Loucy (cell line): ENCODE results near the gene ZNF860.

ENCODE experiments used
- H2AFZ ChIP-seq: fragments of 200-600 bp; sonication (generic); 2 replicates; pipeline ENCODE4 v1.6.0; 2016; ENCODE audit warnings: antibody characterized with exemption, mild to moderate bottlenecking, low read length, moderate library complexity
- H3F3A ChIP-seq: fragments of 200-600 bp; 2 replicates; pipeline ENCODE4 v1.6.0; 2016; ENCODE audit warnings: antibody characterized with exemption, low read depth, mild to moderate bottlenecking
- H3K27me3 ChIP-seq: fragments of 200-600 bp; sonication (generic); 2 replicates; pipeline ENCODE4 v1.6.1; 2014; ENCODE audit warnings: low read length, mild to moderate bottlenecking; ENCODE audit not compliant: insufficient read depth, poor library complexity, severe bottlenecking
- H3K36me3 ChIP-seq: fragments of 200-600 bp; sonication (generic); 2 replicates; pipeline ENCODE4 v1.6.1; 2016; ENCODE audit warnings: low read length; ENCODE audit not compliant: insufficient read depth
- H3K4me1 ChIP-seq: fragments of 200-600 bp; sonication (generic); 2 replicates; pipeline ENCODE4 v1.5.1; 2014; ENCODE audit warnings: low read length, mild to moderate bottlenecking; ENCODE audit not compliant: insufficient read depth, poor library complexity, severe bottlenecking
- H3K4me2 ChIP-seq: fragments of 200-600 bp; sonication (generic); 2 replicates; pipeline ENCODE4 v1.6.0; 2014; ENCODE audit warnings: antibody characterized with exemption, low read length, low read depth, mild to moderate bottlenecking; ENCODE audit not compliant: poor library complexity, severe bottlenecking
- H3K4me3 ChIP-seq: fragments of 200-600 bp; sonication (generic); 2 replicates; pipeline ENCODE4 v1.5.1; 2014; ENCODE audit warnings: low read length, mild to moderate bottlenecking, mixed read lengths; ENCODE audit not compliant: poor library complexity, severe bottlenecking
- H3K79me2 ChIP-seq: fragments of 200-600 bp; sonication (generic); 2 replicates; pipeline ENCODE4 v1.6.1; 2014; ENCODE audit warnings: low read length; ENCODE audit not compliant: insufficient read depth
- H3K9ac ChIP-seq: fragments of 200-600 bp; sonication (generic); 2 replicates; pipeline ENCODE4 v1.6.0; 2014; ENCODE audit warnings: mild to moderate bottlenecking, low read depth, low read length, moderate library complexity; ENCODE audit not compliant: poor library complexity, severe bottlenecking
- H3K9me2 ChIP-seq: fragments of 200-600 bp; sonication (generic); replicated peaks from 2 replicates; pipeline ENCODE4 v1.6.1; 2016; ENCODE audit warnings: low read depth, low read length, mixed read lengths
- H3K9me3 ChIP-seq: fragments of 200-600 bp; sonication (generic); 2 replicates; pipeline ENCODE4 v1.6.1; 2014; ENCODE audit warnings: mild to moderate bottlenecking, antibody characterized with exemption, low read length, low read depth; ENCODE audit not compliant: insufficient read depth
- H4K20me1 ChIP-seq: fragments of 200-600 bp; sonication (generic); 2 replicates; pipeline ENCODE4 v1.6.0; 2014; ENCODE audit warnings: antibody characterized with exemption, low read length, mild to moderate bottlenecking; ENCODE audit not compliant: insufficient read depth, poor library complexity, severe bottlenecking
- CTCF ChIP-seq: fragments of 200-600 bp; sonication (generic); conservative IDR thresholded peaks from 2 replicates; pipeline ENCODE4 v1.5.1; 2014; ENCODE audit warnings: mild to moderate bottlenecking, antibody characterized with exemption, low read length
- EZH2phosphoT487 ChIP-seq: fragments of 200-600 bp; IDR thresholded peaks from 2 replicates; pipeline ENCODE4 v1.6.1; 2018; ENCODE audit warnings: antibody characterized with exemption, mild to moderate bottlenecking, moderate library complexity, borderline replicate concordance

ZNF860 gene

DNA sequence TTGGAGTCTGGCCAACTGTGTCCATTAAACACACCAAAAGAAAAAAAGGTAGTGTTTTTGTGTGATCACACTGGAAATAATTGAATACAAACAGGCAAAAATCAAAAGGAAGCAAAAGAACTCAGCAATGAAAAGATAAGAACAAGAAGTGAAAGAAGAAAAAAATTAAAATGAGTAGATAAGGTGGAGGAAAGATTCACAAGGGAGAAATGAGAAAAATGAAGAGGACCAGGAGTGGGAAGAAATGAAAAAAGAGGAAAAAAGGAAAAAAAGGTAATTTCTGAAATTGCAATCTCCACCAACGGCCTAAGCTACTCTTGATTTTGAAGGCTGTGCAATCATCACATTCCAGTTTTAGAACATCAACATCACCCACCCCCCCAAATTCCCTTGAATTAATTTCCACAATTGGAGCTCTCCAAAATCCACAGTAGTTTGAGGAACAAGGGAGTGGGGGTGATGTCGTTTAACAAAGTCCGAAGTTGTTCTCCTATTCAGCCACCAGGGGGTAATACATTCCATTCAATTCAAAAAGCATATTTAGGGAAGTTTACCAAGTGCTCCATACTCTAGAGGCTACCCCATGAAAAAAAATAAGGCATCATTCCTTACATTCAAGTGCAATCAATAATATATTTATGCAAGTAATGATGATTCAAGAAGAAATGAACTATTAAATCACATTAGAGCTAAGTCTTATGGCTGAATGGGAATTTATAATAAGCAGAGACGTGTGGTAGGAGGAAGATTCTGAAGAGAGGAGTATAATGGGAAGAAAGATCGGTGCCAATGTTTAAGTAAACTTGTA, 37.4 kb downstream of the ZNF860 start:
- Histone ChIP-seq H3K36me3 (no peaks in the 10 kb centered on the region), H3K4me1 (no peaks in the 10 kb centered on the region), H3K4me3 (no peak overlapping the region), H3K79me2 (no peaks in the 10 kb centered on the region), H3K27me3 (no peaks in the 10 kb centered on the region), H3K4me2 (no peak overlapping the region), H4K20me1 (no peaks in the 10 kb centered on the region), H3F3A (no peaks in the 10 kb centered on the region), H3K9ac (no peak overlapping the region), H3K9me2 (no peaks in the 10 kb centered on the region), H2AFZ (no peak overlapping the region), H3K9me3 (no peaks in the 10 kb centered on the region)
- TF ChIP-seq EZH2phosphoT487 (no peak), CTCF (peak; percentile 88)

DNA sequence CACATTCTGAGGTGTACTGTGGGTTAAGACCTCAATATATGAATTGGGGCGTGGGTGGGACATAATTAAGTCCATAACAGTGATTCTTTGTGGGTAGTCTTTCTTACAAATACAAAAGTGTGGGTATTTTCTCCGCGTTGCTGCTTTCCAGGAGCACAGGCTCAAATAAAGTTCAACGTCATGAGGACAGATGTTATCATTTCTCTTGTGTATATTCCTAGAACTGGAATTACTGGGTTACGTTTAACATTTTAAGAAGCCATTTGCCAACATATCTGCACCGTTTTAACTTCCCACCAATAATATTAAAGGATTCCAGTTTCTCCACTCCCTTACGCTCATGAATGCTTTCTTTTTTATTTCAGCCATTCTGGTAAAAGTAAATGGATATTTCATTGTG, 39.6 kb downstream of the ZNF860 start:
- H3K9me3 ChIP-seq = no peaks in the 10 kb centered on the region
- no peak overlapping the region for H3K9ac ChIP-seq
- H4K20me1 ChIP-seq = no peaks in the 10 kb centered on the region
- H3K4me3 ChIP-seq = no peak overlapping the region
- TF ChIP-seq EZH2phosphoT487 (no peak), CTCF (no peak)
- no peaks in the 10 kb centered on the region for H3K27me3 ChIP-seq
- H3F3A ChIP-seq = no peaks in the 10 kb centered on the region
- H3K9me2 ChIP-seq = no peaks in the 10 kb centered on the region
- H3K4me2 ChIP-seq = no peak overlapping the region
- H3K36me3 ChIP-seq = no peaks in the 10 kb centered on the region
- no peaks in the 10 kb centered on the region for H3K4me1 ChIP-seq
- no peak overlapping the region for H2AFZ ChIP-seq
- no peaks in the 10 kb centered on the region for H3K79me2 ChIP-seq

DNA sequence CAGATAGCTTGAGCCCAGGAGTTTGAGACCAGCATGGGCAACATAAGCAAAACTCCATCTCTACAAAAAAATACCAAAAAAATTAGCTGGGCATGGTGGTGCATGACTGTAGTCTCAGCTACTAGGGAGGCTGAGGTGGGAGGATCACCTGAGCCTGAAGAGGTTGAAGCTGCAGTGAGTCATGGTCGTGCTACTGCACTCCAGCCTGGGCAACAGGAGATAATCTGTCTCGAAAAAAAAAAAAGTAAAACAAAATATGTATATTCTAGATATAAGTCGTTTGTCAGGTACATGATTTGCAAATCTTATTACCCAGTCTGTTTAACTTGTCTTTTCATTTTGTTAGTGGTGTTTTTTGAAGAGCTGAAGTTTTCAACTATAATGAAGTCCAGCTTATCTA, 40.2 kb downstream of the ZNF860 start:
- H3K9ac ChIP-seq = no peak overlapping the region
- no peak overlapping the region for H2AFZ ChIP-seq
- H3K9me2 ChIP-seq = no peaks in the 10 kb centered on the region
- no peak overlapping the region for H3K4me3 ChIP-seq
- H3K9me3 ChIP-seq = no peaks in the 10 kb centered on the region
- no peak overlapping the region for H3K4me2 ChIP-seq
- H3K36me3 ChIP-seq = no peaks in the 10 kb centered on the region
- no peaks in the 10 kb centered on the region for H4K20me1 ChIP-seq
- H3K79me2 ChIP-seq = no peaks in the 10 kb centered on the region
- H3K27me3 ChIP-seq = no peaks in the 10 kb centered on the region
- H3K4me1 ChIP-seq = no peaks in the 10 kb centered on the region
- TF ChIP-seq EZH2phosphoT487 (no peak), CTCF (no peak)
- H3F3A ChIP-seq = no peaks in the 10 kb centered on the region
